ENCODE data around the gene DIP2C.

Gene DIP2C

GRCh38 chr10:344582-345200 lies 344.8 kb downstream of the DIP2C start:
- Histone ChIP-seq H3K27me3 (ENCODE audit: insufficient read depth, low read length, poor library complexity, severe bottlenecking) (no peaks in the 10 kb centered on the region), H2AFZ (ENCODE audit: low read length) (no peak overlapping the region), H3K4me3 (ENCODE audit: low read length, poor library complexity, severe bottlenecking) (no peak overlapping the region), H3K9me3 (ENCODE audit: insufficient read depth, low read depth, low read length) (no peaks in the 10 kb centered on the region), H3F3A (ENCODE audit: low read depth) (no peaks in the 10 kb centered on the region), H3K4me2 (ENCODE audit: low read depth, low read length, poor library complexity, severe bottlenecking) (no peak overlapping the region), H3K4me1 (ENCODE audit: insufficient read depth, low read length, poor library complexity, severe bottlenecking) (no peaks in the 10 kb centered on the region), H3K9me2 (replicated peaks; ENCODE audit: low read depth, low read length) (no peaks in the 10 kb centered on the region), H3K79me2 (ENCODE audit: insufficient read depth, low read length) (no peaks in the 10 kb centered on the region), H3K9ac (ENCODE audit: low read depth, low read length, poor library complexity, severe bottlenecking) (no peak overlapping the region), H4K20me1 (ENCODE audit: insufficient read depth, low read length, poor library complexity, severe bottlenecking) (no peaks in the 10 kb centered on the region), H3K36me3 (ENCODE audit: insufficient read depth, low read length) (no peaks in the 10 kb centered on the region)
- no peak for TF ChIP-seq EZH2phosphoT487 (IDR thresholded peaks at IDR 0.05; ENCODE audit: borderline replicate concordance)
- TF ChIP-seq CTCF (conservative IDR thresholded peaks at IDR 0.05; ENCODE audit: low read length): no peak

GRCh38 chr10:343231-344220 lies 345.9 kb downstream of the DIP2C start:
- TF ChIP-seq CTCF (conservative IDR thresholded peaks at IDR 0.05; ENCODE audit: low read length) (no peak), EZH2phosphoT487 (IDR thresholded peaks at IDR 0.05; ENCODE audit: borderline replicate concordance) (no peak)
- H4K20me1 ChIP-seq (ENCODE audit: insufficient read depth, low read length, poor library complexity, severe bottlenecking): no peaks in the 10 kb centered on the region
- no peak overlapping the region for H3K4me3 ChIP-seq (ENCODE audit: low read length, poor library complexity, severe bottlenecking)
- H3K27me3 ChIP-seq (ENCODE audit: insufficient read depth, low read length, poor library complexity, severe bottlenecking): no peaks in the 10 kb centered on the region
- H3K9ac ChIP-seq (ENCODE audit: low read depth, low read length, poor library complexity, severe bottlenecking): no peak overlapping the region
- H3K9me2 ChIP-seq (replicated peaks; ENCODE audit: low read depth, low read length): no peaks in the 10 kb centered on the region
- H3K4me1 ChIP-seq (ENCODE audit: insufficient read depth, low read length, poor library complexity, severe bottlenecking): no peaks in the 10 kb centered on the region
- H3F3A ChIP-seq (ENCODE audit: low read depth): no peaks in the 10 kb centered on the region
- no peak overlapping the region for H3K4me2 ChIP-seq (ENCODE audit: low read depth, low read length, poor library complexity, severe bottlenecking)
- no peaks in the 10 kb centered on the region for H3K79me2 ChIP-seq (ENCODE audit: insufficient read depth, low read length)
- H2AFZ ChIP-seq (ENCODE audit: low read length): no peak overlapping the region
- H3K9me3 ChIP-seq (ENCODE audit: insufficient read depth, low read depth, low read length): no peaks in the 10 kb centered on the region
- no peaks in the 10 kb centered on the region for H3K36me3 ChIP-seq (ENCODE audit: insufficient read depth, low read length)

GRCh38 chr10:341081-341740 lies 348.3 kb downstream of the DIP2C start:
- Histone ChIP-seq H3K4me1 (ENCODE audit: insufficient read depth, low read length, poor library complexity, severe bottlenecking) (no peaks in the 10 kb centered on the region), H3K36me3 (ENCODE audit: insufficient read depth, low read length) (no peaks in the 10 kb centered on the region), H3K4me3 (ENCODE audit: low read length, poor library complexity, severe bottlenecking) (no peak overlapping the region), H3K9me3 (ENCODE audit: insufficient read depth, low read depth, low read length) (no peaks in the 10 kb centered on the region), H3K9me2 (replicated peaks; ENCODE audit: low read depth, low read length) (no peaks in the 10 kb centered on the region), H4K20me1 (ENCODE audit: insufficient read depth, low read length, poor library complexity, severe bottlenecking) (no peaks in the 10 kb centered on the region), H3K27me3 (ENCODE audit: insufficient read depth, low read length, poor library complexity, severe bottlenecking) (no peaks in the 10 kb centered on the region), H3F3A (ENCODE audit: low read depth) (no peaks in the 10 kb centered on the region), H2AFZ (ENCODE audit: low read length) (no peak overlapping the region), H3K9ac (ENCODE audit: low read depth, low read length, poor library complexity, severe bottlenecking) (no peak overlapping the region), H3K79me2 (ENCODE audit: insufficient read depth, low read length) (no peaks in the 10 kb centered on the region), H3K4me2 (ENCODE audit: low read depth, low read length, poor library complexity, severe bottlenecking) (no peak overlapping the region)
- TF ChIP-seq CTCF (conservative IDR thresholded peaks at IDR 0.05; ENCODE audit: low read length) (no peak), EZH2phosphoT487 (IDR thresholded peaks at IDR 0.05; ENCODE audit: borderline replicate concordance) (no peak)

All from Loucy (cell line).